SK-N-SH (cell line): ENCODE data around the gene CRMP1. TPM values are rescaled to one million over a fixed set of nuclear protein-coding genes. Genes with fewer than 3 reads are reported as not detected.

Experiments
- CTCF ChIA-PET: fragments of 300-600, 350-600 bp; formaldehyde crosslinking; extraction: SDS; loops from one replicate; lab custom pipeline; 2021; lab: Yijun Ruan, JAX
- POLR2A ChIA-PET: fragments of 350-600 bp; sonication (Branson Sonifier 250); formaldehyde crosslinking; extraction: SDS; loops from one replicate; lab custom pipeline; 2020; ENCODE audit warnings: antibody characterized with exemption, inconsistent platforms; lab: Yijun Ruan, JAX
- DNase-seq: peaks from one replicate; pipeline ENCODE4 v3.0.0; 2012
- H2AFZ ChIP-seq: fragments of 200-600 bp; sonication (generic); 2 replicates; pipeline ENCODE4 v1.8.1; 2016; ENCODE audit warnings: antibody characterized with exemption, mild to moderate bottlenecking, low read depth
- H3F3A ChIP-seq: fragments of 200-600 bp; sonication (generic); replicated peaks from 2 replicates; pipeline ENCODE3; 2016; ENCODE audit warnings: antibody characterized with exemption, mild to moderate bottlenecking; ENCODE audit not compliant: insufficient read depth
- H3K27ac ChIP-seq, 2 experiments: fragments of 200-500 bp in 1 of 2; fragments of 200-600 bp in 1 of 2; sonication (Bioruptor generic) in 1 of 2; sonication (generic), shearing (Covaris generic) in 1 of 2; 2 replicates each; pipeline versions ENCODE4 v1.5.1 to v1.6.1; 2014 to 2016; ENCODE audit warnings: low read depth in 2 of 2, inconsistent platforms in 1 of 2, low read length in 1 of 2, mild to moderate bottlenecking in 1 of 2, mixed read lengths in 1 of 2
- H3K27me3 ChIP-seq: fragments of 200-600 bp; sonication (generic), shearing (Covaris generic); 2 replicates; pipeline ENCODE4 v1.6.1; 2016; ENCODE audit warnings: mixed run types; ENCODE audit not compliant: insufficient read depth
- H3K36me3 ChIP-seq, 2 experiments: fragments of 200-500 bp in 1 of 2; fragments of 200-600 bp in 1 of 2; sonication (Bioruptor generic) in 1 of 2; sonication (generic) in 1 of 2; replicated peaks in 1 of 2; 2 replicates each; pipeline versions ENCODE3 to v1.5.1; 2014 to 2016; ENCODE audit warnings: low read length in 1 of 2, mild to moderate bottlenecking in 1 of 2; ENCODE audit not compliant: insufficient read depth in 2 of 2, control insufficient read depth in 1 of 2
- H3K4me1 ChIP-seq, 2 experiments: fragments of 200-500 bp in 1 of 2; fragments of 200-600 bp in 1 of 2; sonication (Bioruptor generic) in 1 of 2; sonication (generic), shearing (Covaris generic) in 1 of 2; 2 replicates each; pipeline versions ENCODE4 v1.5.1 to v1.6.1; 2014 to 2016; ENCODE audit warnings: low read depth in 1 of 2, low read length in 1 of 2, mixed run types in 1 of 2; ENCODE audit not compliant: insufficient read depth in 2 of 2, control insufficient read depth in 1 of 2
- H3K4me2 ChIP-seq: fragments of 200-600 bp; sonication (generic), shearing (Covaris generic); 2 replicates; pipeline ENCODE4 v1.6.1; 2017; ENCODE audit warnings: mixed run types
- H3K4me3 ChIP-seq, 2 experiments: fragments of 200-500 bp in 1 of 2; fragments of 200-600 bp in 1 of 2; sonication (Bioruptor generic) in 1 of 2; sonication (generic), shearing (Covaris generic) in 1 of 2; 2 replicates each; pipeline versions ENCODE4 v1.5.1 to v1.8.1; 2014 to 2016; ENCODE audit warnings: low read depth in 2 of 2, inconsistent platforms in 1 of 2, low read length in 1 of 2, mild to moderate bottlenecking in 1 of 2, mixed read lengths in 1 of 2, moderate library complexity in 1 of 2
- H3K79me2 ChIP-seq: fragments of 200-600 bp; sonication (generic); 2 replicates; pipeline ENCODE4 v1.8.1; 2017; ENCODE audit warnings: mild to moderate bottlenecking; ENCODE audit not compliant: insufficient read depth
- H3K9ac ChIP-seq: fragments of 200-600 bp; sonication (generic); 2 replicates; pipeline ENCODE4 v1.6.1; 2017; ENCODE audit warnings: mixed run types
- H3K9me2 ChIP-seq: fragments of 200-600 bp; sonication (generic); 2 replicates; pipeline ENCODE4 v1.6.1; 2017; ENCODE audit warnings: mixed run types
- H3K9me3 ChIP-seq: fragments of 200-600 bp; sonication (generic); 2 replicates; pipeline ENCODE4 v1.6.1; 2017; ENCODE audit warnings: mixed run types, mild to moderate bottlenecking, moderate library complexity
- H4K20me1 ChIP-seq: fragments of 200-600 bp; sonication (generic); 2 replicates; pipeline ENCODE4 v1.6.1; 2017; ENCODE audit warnings: mild to moderate bottlenecking, mixed run types; ENCODE audit not compliant: insufficient read depth
- CHD2 ChIP-seq: fragments of 150-350 bp; IDR thresholded peaks from 2 replicates; pipeline ENCODE4 v1.6.1; 2018; ENCODE audit warnings: low read length; ENCODE audit not compliant: partially characterized antibody
- CTCF ChIP-seq: fragments of 200-600 bp; sonication (generic); IDR thresholded peaks from 2 replicates; pipeline ENCODE4 v1.6.1; 2017; ENCODE audit warnings: antibody characterized with exemption, mild to moderate bottlenecking, moderate library complexity
- ELF1 ChIP-seq: IDR thresholded peaks from 2 replicates; pipeline ENCODE4 v1.4.0; 2012
- EP300 ChIP-seq, 2 experiments: IDR thresholded peaks; 2 replicates each; pipeline versions ENCODE4 v1.4.0 to v1.6.1; 2012; ENCODE audit warnings: borderline replicate concordance in 1 of 2, low read depth in 1 of 2, low read length in 1 of 2
- FOSL2 ChIP-seq: IDR thresholded peaks from 2 replicates; pipeline ENCODE4 v1.4.0; 2012; ENCODE audit warnings: low read depth, mild to moderate bottlenecking, moderate library complexity, borderline replicate concordance
- FOXM1 ChIP-seq: IDR thresholded peaks from 2 replicates; pipeline ENCODE4 v1.4.0; 2012; ENCODE audit warnings: low read depth, mild to moderate bottlenecking
- GABPA ChIP-seq: IDR thresholded peaks from 2 replicates; pipeline ENCODE4 v1.4.0; 2012; ENCODE audit warnings: low read depth, mild to moderate bottlenecking
- IRF3 ChIP-seq: fragments of 150-350 bp; IDR thresholded peaks from 2 replicates; pipeline ENCODE4 v1.6.1; 2016; ENCODE audit warnings: mild to moderate bottlenecking, low read depth, low read length
- JUND ChIP-seq: IDR thresholded peaks from 2 replicates; pipeline ENCODE4 v1.4.0; 2012
- MEF2A ChIP-seq: IDR thresholded peaks from 2 replicates; pipeline ENCODE4 v1.4.0; 2012; ENCODE audit warnings: low read depth, borderline replicate concordance
- MXI1 ChIP-seq: IDR thresholded peaks from 2 replicates; pipeline ENCODE4 v1.6.1; 2012; ENCODE audit warnings: mild to moderate bottlenecking, low read depth, low read length, improper control_type of control experiment
- NFIC ChIP-seq: IDR thresholded peaks from 2 replicates; pipeline ENCODE4 v1.4.0; 2012; ENCODE audit warnings: borderline replicate concordance
- NRF1 ChIP-seq: IDR thresholded peaks from 2 replicates; pipeline ENCODE4 v1.6.1; 2012; ENCODE audit warnings: low read depth, mild to moderate bottlenecking, low read length
- POLR2AphosphoS5 ChIP-seq: IDR thresholded peaks from 2 replicates; pipeline ENCODE4 v1.6.1; 2012; ENCODE audit warnings: low read depth, low read length
- RCOR1 ChIP-seq: fragments of 150-350 bp; IDR thresholded peaks from 2 replicates; pipeline ENCODE4 v1.6.1; 2017; ENCODE audit warnings: antibody characterized with exemption, low read length
- RXRA ChIP-seq: IDR thresholded peaks from 2 replicates; pipeline ENCODE4 v1.4.0; 2012; ENCODE audit warnings: low read depth, mild to moderate bottlenecking, borderline replicate concordance
- SIN3A ChIP-seq: IDR thresholded peaks from 2 replicates; pipeline ENCODE4 v1.6.1; 2012; ENCODE audit warnings: low read depth, mild to moderate bottlenecking, low read length, moderate library complexity, borderline replicate concordance
- SMC3 ChIP-seq: IDR thresholded peaks from 2 replicates; pipeline ENCODE4 v1.6.1; 2012; ENCODE audit warnings: low read depth, low read length, improper control_type of control experiment
- TAF1 ChIP-seq: IDR thresholded peaks from 2 replicates; pipeline ENCODE4 v1.6.1; 2012; ENCODE audit warnings: low read depth, mild to moderate bottlenecking, low read length, moderate library complexity, borderline replicate concordance
- TCF12 ChIP-seq: IDR thresholded peaks from 2 replicates; pipeline ENCODE4 v1.4.0; 2012
- TEAD4 ChIP-seq: IDR thresholded peaks from 2 replicates; pipeline ENCODE4 v1.4.0; 2012; ENCODE audit warnings: mild to moderate bottlenecking, borderline replicate concordance; ENCODE audit not compliant: insufficient read depth
- USF1 ChIP-seq: IDR thresholded peaks from 2 replicates; pipeline ENCODE4 v1.4.0; 2012; ENCODE audit warnings: low read depth, borderline replicate concordance
- WGBS: methylation state at CpG from one replicate; pipeline ENCODE4 v1.1.6; 2017; ENCODE audit warnings: low lambda C conversion rate; 5-methylcytosine and 5-hydroxymethylcytosine counted together
- polyA plus RNA-seq, 3 experiments: library from polyadenylated mRNA; depleted of rRNA; stranded (reverse); fragments of >200 nt; gene quantifications; 2 replicates each; pipeline ENCODE4 v1.2.3, GENCODE V29; 2012

The CRMP1 gene
- polyA plus RNA-seq, 1 of the 3 experiments (the other 2 are of a cell fraction): 3.4 TPM

- Histone ChIP-seq H3K27me3 (no peaks in the 10 kb centered on the region), H3K27ac (no peak overlapping the region), H3K9ac (no peak overlapping the region), H3F3A (no peaks in the 10 kb centered on the region), H3K9me2 (no peaks in the 10 kb centered on the region), H3K4me3 (no peak overlapping the region), H3K36me3 (no peaks in the 10 kb centered on the region), H3K9me3 (no peaks in the 10 kb centered on the region), H4K20me1 (no peaks in the 10 kb centered on the region), H3K4me2 (no peak overlapping the region), H3K4me1 (no peaks in the 10 kb centered on the region; a peak in 1 of 4 replicates), H3K79me2 (no peaks in the 10 kb centered on the region), H2AFZ (no peak overlapping the region)
- DNase-seq: no peak
- WGBS: 31% methylated on average over 9 of the region's 9 CpGs
- ChIA-PET CTCF (interaction anchor here (1.1 to 1.3 kb wide), 2 partner anchors 8 to 32 kb away, joined by 3 read pairs; no protein-coding TSS in a partner anchor), POLR2A (no interaction called here)
- TF ChIP-seq MEF2A (no peak), CTCF (no peak), FOSL2 (no peak), EP300 (IDR thresholded peaks at IDR 0.05; ENCODE audit: borderline replicate concordance in 1 of 2, low read depth in 1 of 2, low read length in 1 of 2) (no peak), SMC3 (no peak), TAF1 (no peak), FOXM1 (no peak), NRF1 (no peak), JUND (no peak), TEAD4 (no peak), TCF12 (no peak), ELF1 (no peak), NFIC (no peak)
Measured at GRCh38 chr4:5931526-5931925, 38.6 kb upstream of the CRMP1 start.

- ChIA-PET POLR2A (no interaction called here), CTCF (interaction anchor here (1.1 to 1.2 kb wide), 2 partner anchors 9 to 23 kb away, joined by 3 read pairs; no protein-coding TSS in a partner anchor)
- no peak overlapping the region for H2AFZ ChIP-seq
- H3K4me1 ChIP-seq: no peaks in the 10 kb centered on the region; a peak in 1 of 4 replicates
- H3K9ac ChIP-seq: no peak overlapping the region
- no peak overlapping the region for H3K4me2 ChIP-seq
- no peaks in the 10 kb centered on the region for H3K9me2 ChIP-seq
- H3K27me3 ChIP-seq: no peaks in the 10 kb centered on the region
- no peaks in the 10 kb centered on the region for H3K36me3 ChIP-seq
- 33% methylated on average over 7 of the region's 7 CpGs for WGBS
- H3K27ac ChIP-seq: no peak overlapping the region
- H3K9me3 ChIP-seq: no peaks in the 10 kb centered on the region
- H4K20me1 ChIP-seq: no peaks in the 10 kb centered on the region
- no peaks in the 10 kb centered on the region for H3F3A ChIP-seq
- DNase-seq: no peak
- H3K79me2 ChIP-seq: no peaks in the 10 kb centered on the region
- H3K4me3 ChIP-seq: no peak overlapping the region
- TF ChIP-seq RCOR1 (no peak), RXRA (no peak), SIN3A (no peak), NRF1 (no peak), IRF3 (no peak), USF1 (no peak), ELF1 (no peak), TCF12 (no peak), TEAD4 (no peak), MXI1 (no peak), SMC3 (no peak), POLR2AphosphoS5 (no peak), CTCF (no peak), GABPA (no peak), CHD2 (no peak)
Measured at GRCh38 chr4:5930876-5931275, 38.0 kb upstream of the CRMP1 start.
